ENCODE data around the gene THOC6. TPM values are rescaled to one million over a fixed set of nuclear protein-coding genes. Genes with fewer than 3 reads are reported as not detected.
A peak's percentile ranks its signal among the peaks of the same experiment; 100 is the strongest.
"Not testable (repeated sequence)": the region's sequence is repeated elsewhere in the genome, so short reads cannot be mapped to it uniquely, and the experiment has no call there.

Gene THOC6
- total and polyA plus RNA-seq, 3 experiments from 2014 or later = 46.2 to 59.4 (median 56.8) TPM

- Mint-ChIP-seq H3K27ac (peak overlapping the region; percentile 88 to 97 (median 95)), H3K36me3 (peaks cover 6 to 18% (median 9%) of the 10 kb centered on the region in 3 donors), H3K4me3 (peak overlapping the region; percentile 58 to 91 (median 79)), H3K27me3 (no peaks in the 10 kb centered on the region), H3K9me3 (no peaks in the 10 kb centered on the region), H3K4me1 (peaks cover 89 to 97% (median 94%) of the 10 kb centered on the region in 3 donors)
- ChIA-PET POLR2A (interaction anchor here (0.6 to 4.9 kb wide), 16 partner anchors 9 to 141 kb away, joined by 3 to 53 read pairs (median 5); partner anchors contain the start of genes IL32 and ZSCAN10), CTCF (interaction anchor here (0.7 to 7.1 kb wide), 16 partner anchors 11 to 59 kb away, joined by 3 to 69 read pairs (median 4); partner anchors contain the start of genes IL32 and ZSCAN10)
- H3K27me3 ChIP-seq (ENCODE audit: insufficient read depth, low read length, poor library complexity, severe bottlenecking) = no peaks in the 10 kb centered on the region
- peak overlapping the region; percentile 19 for H3K4me3 ChIP-seq (ENCODE audit: low read length)
- H3K27ac ChIP-seq (ENCODE audit: low read depth, low read length) = peak overlapping the region; percentile 45
- no peaks in the 10 kb centered on the region for H3K36me3 ChIP-seq (ENCODE audit: insufficient read depth, low read length)
- peak; percentile 68 to 94 (median 90) for DNase-seq
- H3K4me1 ChIP-seq (ENCODE audit: insufficient read depth, low read length) = peaks cover 94% of the 10 kb centered on the region
- H3K9me3 ChIP-seq (ENCODE audit: low read length) = no peaks in the 10 kb centered on the region
Measured at GRCh38 chr16:3074860-3075522, 51.2 kb downstream of the THOC6 start.

- POLR2A ChIA-PET = interaction anchor here (0.9 to 4.9 kb wide), 11 partner anchors 10 to 141 kb away, joined by 3 to 53 read pairs (median 7); partner anchors contain the start of genes IL32 and ZSCAN10
- H3K9me3 ChIP-seq (ENCODE audit: low read length) = no peaks in the 10 kb centered on the region
- H3K4me3 ChIP-seq (ENCODE audit: low read length) = peak overlapping the region; percentile 18
- H3K27me3 Mint-ChIP-seq = no peaks in the 10 kb centered on the region
- peak overlapping the region; percentile 58 to 91 (median 79) for H3K4me3 Mint-ChIP-seq
- H3K9me3 Mint-ChIP-seq = no peaks in the 10 kb centered on the region
- peaks cover 3 to 16% (median 4%) of the 10 kb centered on the region in 3 donors for H3K36me3 Mint-ChIP-seq
- no peaks in the 10 kb centered on the region for H3K36me3 ChIP-seq (ENCODE audit: insufficient read depth, low read length)
- H3K27ac ChIP-seq (ENCODE audit: low read depth, low read length) = no peak overlapping the region
- H3K27ac Mint-ChIP-seq = peak overlapping the region; percentile 88 to 97 (median 95)
- no peak for DNase-seq
- H3K4me1 ChIP-seq (ENCODE audit: insufficient read depth, low read length) = peaks cover 93% of the 10 kb centered on the region
- H3K4me1 Mint-ChIP-seq = peaks cover 85 to 97% (median 94%) of the 10 kb centered on the region in 3 donors
- H3K27me3 ChIP-seq (ENCODE audit: insufficient read depth, low read length, poor library complexity, severe bottlenecking) = no peaks in the 10 kb centered on the region
- CTCF ChIA-PET = interaction anchor here (1.0 to 7.1 kb wide), 12 partner anchors 11 to 55 kb away, joined by 3 to 69 read pairs (median 16); partner anchors contain the start of genes IL32 and ZSCAN10
Measured at GRCh38 chr16:3075523-3075915, 51.7 kb downstream of the THOC6 start.

- peak overlapping the region; percentile 48 for H3K27ac ChIP-seq (ENCODE audit: low read depth, low read length)
- peak overlapping the region; percentile 45 for H3K4me3 ChIP-seq (ENCODE audit: low read length)
- ChIA-PET POLR2A (interaction anchor here (1.0 to 4.9 kb wide), 9 partner anchors 10 to 140 kb away, joined by 3 to 53 read pairs (median 9); partner anchors contain the start of genes IL32, ZNF213 and ZSCAN10), CTCF (interaction anchor here (1.0 to 7.1 kb wide), 14 partner anchors 9 to 59 kb away, joined by 3 to 69 read pairs (median 12); partner anchors contain the start of genes IL32, ZNF213 and ZSCAN10)
- Mint-ChIP-seq H3K4me1 (peaks cover 83 to 97% (median 93%) of the 10 kb centered on the region in 3 donors), H3K36me3 (peaks cover 3 to 16% (median 4%) of the 10 kb centered on the region in 3 donors), H3K27ac (peak overlapping the region in 7 of 8 donors; percentile 92 to 97 (median 95)), H3K4me3 (peak overlapping the region in 6 of 7 donors; percentile 77 to 91 (median 81))
- peaks cover 94% of the 10 kb centered on the region for H3K4me1 ChIP-seq (ENCODE audit: insufficient read depth, low read length)
- H3K9me3 Mint-ChIP-seq; DNase-seq; H3K27me3 Mint-ChIP-seq; H3K9me3 ChIP-seq (ENCODE audit: low read length); H3K36me3 ChIP-seq (ENCODE audit: insufficient read depth, low read length); H3K27me3 ChIP-seq (ENCODE audit: insufficient read depth, low read length, poor library complexity, severe bottlenecking): not testable (repeated sequence)
Measured at GRCh38 chr16:3075946-3076345, 52.1 kb downstream of the THOC6 start.

GRCh38 chr16:3076577-3076976 is 52.7 kb downstream of the THOC6 start:
- no peak for DNase-seq
- H3K36me3 ChIP-seq (ENCODE audit: insufficient read depth, low read length) = no peaks in the 10 kb centered on the region
- ChIA-PET POLR2A (interaction anchor here (0.6 to 4.9 kb wide), 10 partner anchors 11 to 388 kb away, joined by 3 to 53 read pairs (median 5); partner anchors contain the start of genes IL32, ZNF213 and ZSCAN10), CTCF (interaction anchor here (0.9 to 7.1 kb wide), 13 partner anchors 9 to 59 kb away, joined by 3 to 69 read pairs (median 13); partner anchors contain the start of genes IL32, ZNF213 and ZSCAN10)
- no peaks in the 10 kb centered on the region for H3K9me3 Mint-ChIP-seq
- H3K4me1 Mint-ChIP-seq = peaks cover 80 to 95% (median 91%) of the 10 kb centered on the region in 3 donors
- H3K27me3 Mint-ChIP-seq = no peaks in the 10 kb centered on the region
- peaks cover 93% of the 10 kb centered on the region for H3K4me1 ChIP-seq (ENCODE audit: insufficient read depth, low read length)
- no peaks in the 10 kb centered on the region for H3K27me3 ChIP-seq (ENCODE audit: insufficient read depth, low read length, poor library complexity, severe bottlenecking)
- H3K9me3 ChIP-seq (ENCODE audit: low read length) = no peaks in the 10 kb centered on the region
- peak overlapping the region; percentile 77 to 91 (median 83) for H3K4me3 Mint-ChIP-seq
- peak overlapping the region; percentile 92 to 97 (median 95) for H3K27ac Mint-ChIP-seq
- peak overlapping the region; percentile 45 for H3K4me3 ChIP-seq (ENCODE audit: low read length)
- H3K36me3 Mint-ChIP-seq = peaks cover 2 to 16% (median 4%) of the 10 kb centered on the region in 3 donors
- peak overlapping the region; percentile 48 for H3K27ac ChIP-seq (ENCODE audit: low read depth, low read length)

Other genes starting within 250 kb of the THOC6 start
- 100 to 1,000 TPM; 322 to 338 TPM for gene ELOB, start 246.8 kb upstream of the THOC6 start, total RNA-seq
- gene ELOB, start 246.8 kb upstream of the THOC6 start, polyA plus RNA-seq = 274 TPM
- gene PRSS33, start 236.5 kb upstream of the THOC6 start, total RNA-seq = under 1 TPM; 0.15 to 0.22 TPM
- gene PRSS33, start 236.5 kb upstream of the THOC6 start, polyA plus RNA-seq = not detected
- gene PRSS41, start 225.6 kb upstream of the THOC6 start, total RNA-seq = not detected
- gene PRSS41, start 225.6 kb upstream of the THOC6 start, polyA plus RNA-seq = not detected
- 1 to 10 TPM; 8.8 to 9.2 TPM for gene PRSS21, start 206.8 kb upstream of the THOC6 start, total RNA-seq
- gene PRSS21, start 206.8 kb upstream of the THOC6 start, polyA plus RNA-seq = 13.6 TPM
- gene ZG16B, start 193.7 kb upstream of the THOC6 start, total RNA-seq = under 1 TPM; 0.29 to 0.74 TPM
- gene ZG16B, start 193.7 kb upstream of the THOC6 start, polyA plus RNA-seq = not detected
- not detected for gene PRSS22, start 165.9 kb upstream of the THOC6 start, total RNA-seq
- not detected for gene PRSS22, start 165.9 kb upstream of the THOC6 start, polyA plus RNA-seq
- 10 to 100 TPM; 24.7 to 27.2 TPM for gene FLYWCH2, start 140.8 kb upstream of the THOC6 start, total RNA-seq
- 24.0 TPM for gene FLYWCH2, start 140.8 kb upstream of the THOC6 start, polyA plus RNA-seq
- 10 to 100 TPM; 37.2 to 39.8 TPM for gene FLYWCH1, start 112.1 kb upstream of the THOC6 start, total RNA-seq
- gene FLYWCH1, start 112.1 kb upstream of the THOC6 start, polyA plus RNA-seq = 20.9 TPM
- gene KREMEN2, start 59.8 kb upstream of the THOC6 start, total RNA-seq = not detected
- not detected for gene KREMEN2, start 59.8 kb upstream of the THOC6 start, polyA plus RNA-seq
- 10 to 100 TPM; 38.7 to 39.0 TPM for gene PAQR4, start 54.7 kb upstream of the THOC6 start, total RNA-seq
- gene PAQR4, start 54.7 kb upstream of the THOC6 start, polyA plus RNA-seq = 1.5 TPM
- gene PKMYT1, start 43.6 kb upstream of the THOC6 start, total RNA-seq = 100 to 1,000 TPM; 103 to 112 TPM
- 0.18 TPM for gene PKMYT1, start 43.6 kb upstream of the THOC6 start, polyA plus RNA-seq
- gene CLDN9, start 11.1 kb upstream of the THOC6 start, total RNA-seq = not detected
- not detected for gene CLDN9, start 11.1 kb upstream of the THOC6 start, polyA plus RNA-seq
- not detected for gene CLDN6, start 5.9 kb upstream of the THOC6 start, total RNA-seq
- gene CLDN6, start 5.9 kb upstream of the THOC6 start, polyA plus RNA-seq = not detected
- 1 to 10 TPM; 3.7 to 4.5 TPM for gene TNFRSF12A, start 3.7 kb upstream of the THOC6 start, total RNA-seq
- gene TNFRSF12A, start 3.7 kb upstream of the THOC6 start, polyA plus RNA-seq = 2.1 TPM
- 10 to 100 TPM; 25.6 to 26.3 TPM for gene HCFC1R1, start 93 bp upstream of the THOC6 start, total RNA-seq
- gene HCFC1R1, start 93 bp upstream of the THOC6 start, polyA plus RNA-seq = 23.7 TPM
- not detected for gene BICDL2, start 12.9 kb downstream of the THOC6 start, total RNA-seq
- not detected for gene BICDL2, start 12.9 kb downstream of the THOC6 start, polyA plus RNA-seq
- 1 to 10 TPM; 1.5 to 1.9 TPM for gene MMP25, start 22.5 kb downstream of the THOC6 start, total RNA-seq
- gene MMP25, start 22.5 kb downstream of the THOC6 start, polyA plus RNA-seq = 0.90 TPM
- gene IL32, start 41.6 kb downstream of the THOC6 start, total RNA-seq = 100 to 1,000 TPM; 975 to 992 TPM
- 3,843 TPM for gene IL32, start 41.6 kb downstream of the THOC6 start, polyA plus RNA-seq
- under 1 TPM in 1 of 2 experiments, not detected in 1; 0.15 TPM for gene ZSCAN10, start 75.3 kb downstream of the THOC6 start, total RNA-seq
- gene ZSCAN10, start 75.3 kb downstream of the THOC6 start, polyA plus RNA-seq = not detected
- gene ZNF205, start 88.6 kb downstream of the THOC6 start, total RNA-seq = under 1 TPM in 1 of 2 experiments, not detected in 1; 0.11 TPM
- gene ZNF205, start 88.6 kb downstream of the THOC6 start, polyA plus RNA-seq = not detected
- 10 to 100 TPM; 10.4 to 10.5 TPM for gene ZNF213, start 111.0 kb downstream of the THOC6 start, total RNA-seq
- 3.8 TPM for gene ZNF213, start 111.0 kb downstream of the THOC6 start, polyA plus RNA-seq
- not detected for gene OR1F1, start 164.2 kb downstream of the THOC6 start, total RNA-seq
- gene OR1F1, start 164.2 kb downstream of the THOC6 start, polyA plus RNA-seq = not detected
- gene ZNF200, start 211.1 kb downstream of the THOC6 start, total RNA-seq = 10 to 100 TPM; 13.0 to 14.6 TPM
- gene ZNF200, start 211.1 kb downstream of the THOC6 start, polyA plus RNA-seq = 11.2 TPM
- gene MEFV, start 232.6 kb downstream of the THOC6 start, total RNA-seq = under 1 TPM in 1 of 2 experiments, not detected in 1; 0.18 TPM
- gene MEFV, start 232.6 kb downstream of the THOC6 start, polyA plus RNA-seq = not detected

Measured in CD8-positive, alpha-beta memory T cell (primary cell).